GM23248 (cell line): ENCODE results near the gene DEPP1. TPM values are rescaled to one million over a fixed set of nuclear protein-coding genes. Genes with fewer than 3 reads are reported as not detected.
"Not testable (repeated sequence)": the region's sequence is repeated elsewhere in the genome, so short reads cannot be mapped to it uniquely, and the experiment has no call there.

Experiments
- DNase-seq: peaks from one replicate; pipeline ENCODE4 v3.0.0-alpha.2; 2015
- H2AFZ ChIP-seq: fragments of 200-600 bp; sonication (generic); 2 replicates; pipeline ENCODE4 v1.6.1; 2016; ENCODE audit warnings: antibody characterized with exemption
- H3F3A ChIP-seq: fragments of 200-600 bp; sonication (generic); 2 replicates; pipeline ENCODE4 v1.6.1; 2016; ENCODE audit warnings: mild to moderate bottlenecking, antibody characterized with exemption, mixed run types; ENCODE audit not compliant: insufficient read depth
- H3K27ac ChIP-seq: fragments of 200-600 bp; sonication (generic); 2 replicates; pipeline ENCODE4 v1.5.1; 2016; ENCODE audit warnings: mild to moderate bottlenecking
- H3K27me3 ChIP-seq: fragments of 200-600 bp; sonication (generic); replicated peaks from 2 replicates; pipeline ENCODE4 v1.6.1; 2016; ENCODE audit warnings: mild to moderate bottlenecking; ENCODE audit not compliant: insufficient read depth
- H3K36me3 ChIP-seq: fragments of 200-600 bp; sonication (generic); 2 replicates; pipeline ENCODE4 v1.6.1; 2016; ENCODE audit warnings: low read depth, mild to moderate bottlenecking
- H3K4me1 ChIP-seq: fragments of 200-600 bp; sonication (generic); 2 replicates; pipeline ENCODE4 v1.6.1; 2016; ENCODE audit warnings: mild to moderate bottlenecking; ENCODE audit not compliant: insufficient read depth
- H3K4me2 ChIP-seq: fragments of 200-600 bp; sonication (generic); one replicate; pipeline ENCODE4 v1.6.1; 2016; ENCODE audit warnings: mild to moderate bottlenecking; ENCODE audit not compliant: unreplicated experiment
- H3K4me3 ChIP-seq: fragments of 200-600 bp; sonication (generic); 2 replicates; pipeline ENCODE4 v1.5.1; 2016; ENCODE audit warnings: mild to moderate bottlenecking
- H3K79me2 ChIP-seq: fragments of 200-600 bp; sonication (generic); 2 replicates; pipeline ENCODE4 v1.6.1; 2016; ENCODE audit warnings: mild to moderate bottlenecking; ENCODE audit not compliant: insufficient read depth
- H3K9ac ChIP-seq: fragments of 200-600 bp; sonication (generic); 2 replicates; pipeline ENCODE4 v1.6.1; 2016; ENCODE audit warnings: mild to moderate bottlenecking
- H3K9me2 ChIP-seq: fragments of 200-600 bp; sonication (generic); 2 replicates; pipeline ENCODE4 v1.6.1; 2016; ENCODE audit warnings: mixed run types, mild to moderate bottlenecking, moderate library complexity; ENCODE audit not compliant: insufficient read depth
- H3K9me3 ChIP-seq: fragments of 200-600 bp; sonication (generic); one replicate; pipeline ENCODE4 v1.6.1; 2017; ENCODE audit warnings: low read depth
- H4K20me1 ChIP-seq: fragments of 200-600 bp; sonication (generic); 2 replicates; pipeline ENCODE4 v1.6.0; 2016; ENCODE audit not compliant: insufficient read depth
- EZH2 ChIP-seq: fragments of 200-600 bp; sonication (generic); IDR thresholded peaks from 2 replicates; pipeline ENCODE4 v1.6.1; 2018; ENCODE audit warnings: antibody characterized with exemption, mild to moderate bottlenecking; ENCODE audit not compliant: insufficient read depth, poor library complexity, severe bottlenecking
- EZH2phosphoT487 ChIP-seq: fragments of 200-600 bp; sonication (generic); IDR thresholded peaks from 2 replicates; pipeline ENCODE4 v1.6.1; 2018; ENCODE audit warnings: antibody characterized with exemption, moderate library complexity, mild to moderate bottlenecking, low read depth; ENCODE audit not compliant: insufficient read depth
- WGBS, 2 experiments: methylation state at CpG; one replicate each; pipeline ENCODE4 v1.1.6; 2015 to 2017; ENCODE audit warnings: low lambda C conversion rate in 2 of 2, low coverage in 1 of 2; ENCODE audit errors: missing lambda C conversion rate in 2 of 2; 5-methylcytosine and 5-hydroxymethylcytosine counted together
- in situ Hi-C: fragments of 300-500 bp; cut with MboI; formaldehyde crosslinking; loops from 2 replicates; pipeline ENCODE4 v1.15.0; 2020
- polyA plus RNA-seq: library from polyadenylated mRNA; unstranded; fragments of >200 nt; fragmentation: Nextera tagmentation; extraction: Ambion mirVana; gene quantifications from 2 replicates; pipeline ENCODE4 v1.2.1, GENCODE V29; 2016
- total RNA-seq: library from RNA; depleted of rRNA; stranded (reverse); fragments of >200 nt; shearing (Covaris generic); gene quantifications from 2 replicates; pipeline ENCODE4 v1.2.3, GENCODE V29; 2014; rRNA removed

DEPP1 gene, protein sequence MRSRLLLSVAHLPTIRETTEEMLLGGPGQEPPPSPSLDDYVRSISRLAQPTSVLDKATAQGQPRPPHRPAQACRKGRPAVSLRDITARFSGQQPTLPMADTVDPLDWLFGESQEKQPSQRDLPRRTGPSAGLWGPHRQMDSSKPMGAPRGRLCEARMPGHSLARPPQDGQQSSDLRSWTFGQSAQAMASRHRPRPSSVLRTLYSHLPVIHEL
- total RNA-seq (7.0 and 10.1 TPM in 2 replicates), polyA plus RNA-seq (10.2 and 13.8 TPM in 2 replicates)

DNA sequence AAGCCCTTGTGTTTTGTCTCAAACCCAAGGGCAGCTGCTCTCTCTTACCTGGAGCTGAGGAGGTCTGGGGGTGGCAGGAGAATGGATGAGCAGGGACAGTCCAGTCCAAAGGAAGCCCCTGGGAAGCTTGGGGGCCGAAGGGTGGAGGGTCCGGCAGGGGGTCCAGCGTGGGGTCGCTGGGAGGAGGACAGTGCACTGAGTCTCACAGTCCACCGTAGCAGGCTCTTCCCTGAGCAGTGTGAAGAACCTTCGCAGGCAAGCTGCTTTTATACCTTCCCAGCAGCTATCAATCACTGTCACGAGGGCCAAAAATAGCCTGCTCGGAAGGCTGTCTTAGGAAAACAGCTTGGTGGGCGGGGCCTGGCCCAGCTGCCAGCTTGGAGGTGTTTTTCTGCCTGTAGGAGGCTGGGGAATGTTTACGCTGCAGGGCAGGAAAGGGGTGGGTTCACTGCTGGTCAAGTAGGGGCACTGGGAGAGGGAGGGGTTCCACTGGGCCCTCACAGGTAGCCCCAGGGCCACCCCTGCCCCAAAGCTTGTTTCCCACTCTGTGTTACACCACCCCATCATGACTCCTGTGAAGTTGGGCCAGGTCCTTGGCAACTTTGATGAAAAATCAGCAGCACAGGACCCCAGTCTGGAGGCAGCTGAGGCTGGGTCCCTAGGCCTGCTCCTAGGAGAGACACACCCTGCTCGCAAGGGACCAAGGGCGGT is at the start of gene DEPP1:
DEPP1 (minus strand) TSS at position 240 of the 711 bp plus-strand sequence. CDS start 779 bp downstream, outside the sequence.
- peak within 1 kb of the TSS; percentile 72 for H2AFZ ChIP-seq
- TF ChIP-seq EZH2, result no peak
- no peak for TF ChIP-seq EZH2phosphoT487
- no peaks in the 10 kb centered on the region for H3K27me3 ChIP-seq
- peak within 1 kb of the TSS; percentile 87 for H3K4me2 ChIP-seq
- H3K79me2 ChIP-seq, result no peaks in the 10 kb centered on the region
- no peaks in the 10 kb centered on the region for H3K9me2 ChIP-seq
- peaks cover 50% of the 10 kb centered on the region for H3K4me1 ChIP-seq
- H4K20me1 ChIP-seq, result no peaks in the 10 kb centered on the region
- no peaks in the 10 kb centered on the region for H3K9me3 ChIP-seq
- H3K36me3 ChIP-seq, result no peaks in the 10 kb centered on the region
- peak within 1 kb of the TSS; percentile 65 for H3K4me3 ChIP-seq
- peak within 1 kb of the TSS; percentile 70 for H3K9ac ChIP-seq
- in situ Hi-C loops, result loop anchor here (25.0 kb wide), 1 partner anchor 1316 kb away; no protein-coding TSS in a partner anchor
- peak; percentile 88 for DNase-seq
- 46% methylated on average over 12 of the region's 12 CpGs for WGBS, 2 experiments
- H3F3A ChIP-seq, result peaks cover 18% of the 10 kb centered on the region; the same call in 1 of the 2 replicates
- peak within 1 kb of the TSS; percentile 33 for H3K27ac ChIP-seq

DNA sequence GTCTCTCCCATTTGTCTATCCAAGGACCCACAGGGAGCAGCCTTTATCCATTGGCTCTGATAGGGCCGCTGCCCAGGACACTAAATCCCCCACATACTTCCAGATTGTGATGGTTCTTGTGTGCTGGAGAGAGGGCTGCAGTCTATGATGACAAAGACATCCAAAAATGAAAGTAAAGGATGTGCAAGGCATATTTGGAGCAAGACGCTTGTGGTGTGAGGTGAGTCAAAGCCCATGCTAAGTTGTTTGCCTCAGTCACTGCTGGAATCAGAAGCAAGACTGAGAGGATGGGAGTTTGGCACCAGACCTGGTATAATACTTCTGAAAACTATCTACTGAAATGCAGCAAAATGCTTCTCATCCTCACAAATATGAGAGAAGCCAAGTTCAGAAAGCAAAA is 44.8 kb upstream of the DEPP1 start:
- H3K79me2 ChIP-seq, result no peaks in the 10 kb centered on the region
- H3F3A ChIP-seq, result no peaks in the 10 kb centered on the region
- H3K9ac ChIP-seq, result no peak overlapping the region
- no peak for TF ChIP-seq EZH2
- H3K9me2 ChIP-seq, result no peaks in the 10 kb centered on the region
- no peaks in the 10 kb centered on the region for H3K4me1 ChIP-seq
- H3K36me3 ChIP-seq, result no peaks in the 10 kb centered on the region
- no peak overlapping the region for H3K4me2 ChIP-seq
- no peaks in the 10 kb centered on the region for H4K20me1 ChIP-seq
- WGBS, 2 experiments, result 77 to 92% methylated on average over 2 of the region's 2 CpGs
- H3K4me3 ChIP-seq, result no peak overlapping the region
- no peak overlapping the region for H3K27ac ChIP-seq
- peak; percentile 22 for DNase-seq
- H3K9me3 ChIP-seq, result peaks cover under 1% of the 10 kb centered on the region
- no peaks in the 10 kb centered on the region for H3K27me3 ChIP-seq
- in situ Hi-C loops, result no loop called here
- no peak overlapping the region for H2AFZ ChIP-seq

DNA sequence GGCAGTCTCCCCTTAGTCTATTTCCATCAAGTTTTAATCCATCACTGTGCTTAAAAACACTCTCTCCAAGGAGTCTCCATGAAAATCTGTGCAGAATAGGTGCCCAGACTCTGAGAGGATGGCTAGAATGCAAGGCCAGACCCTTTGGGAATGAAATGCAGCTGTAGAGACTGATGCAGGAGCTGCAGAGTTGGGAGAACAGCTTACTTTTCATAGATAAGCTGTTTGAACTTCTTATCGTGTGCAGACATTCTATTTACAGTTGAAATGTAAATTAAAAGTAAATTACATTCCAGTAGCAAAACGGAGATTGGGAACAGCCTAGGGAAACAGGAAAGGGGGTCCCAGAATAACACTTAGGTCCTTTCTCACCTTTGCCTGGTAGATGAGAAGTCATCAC is 37.0 kb upstream of the DEPP1 start:
- Histone ChIP-seq H3K9me2 (no peaks in the 10 kb centered on the region), H3F3A (no peaks in the 10 kb centered on the region), H3K79me2 (no peaks in the 10 kb centered on the region), H3K27me3 (no peaks in the 10 kb centered on the region), H3K27ac (no peak overlapping the region), H3K9ac (no peak overlapping the region), H2AFZ (no peak overlapping the region), H4K20me1 (no peaks in the 10 kb centered on the region), H3K4me1 (no peaks in the 10 kb centered on the region), H3K9me3 (no peaks in the 10 kb centered on the region), H3K4me3 (no peak overlapping the region), H3K36me3 (no peaks in the 10 kb centered on the region), H3K4me2 (no peak overlapping the region)
- TF ChIP-seq EZH2 (no peak), EZH2phosphoT487 (no peak)
- in situ Hi-C loops, result no loop called here
- 34 to 37% methylated on average over 2 of the region's 2 CpGs for WGBS, 2 experiments
- no peak for DNase-seq

DNA sequence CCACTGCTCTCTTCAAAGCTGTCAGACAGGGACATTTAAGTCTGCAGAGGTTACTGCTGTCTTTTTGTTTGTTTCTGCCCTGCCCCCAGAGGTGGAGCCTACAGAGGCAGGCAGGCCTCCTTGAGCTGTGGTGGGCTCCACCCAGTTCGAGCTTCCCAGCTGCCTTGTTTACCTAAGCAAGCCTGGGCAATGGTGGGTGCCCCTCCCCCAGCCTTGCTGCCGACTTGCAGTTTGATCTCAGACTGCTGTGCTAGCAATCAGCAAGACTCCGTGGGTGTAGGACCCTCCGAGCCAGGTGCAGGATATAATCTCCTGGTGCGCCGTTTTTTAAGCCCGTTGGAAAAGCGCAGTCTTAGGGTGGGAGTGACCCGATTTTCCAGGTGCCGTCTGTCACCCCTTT is 35.9 kb upstream of the DEPP1 start:
- H2AFZ ChIP-seq, H3K27ac ChIP-seq, H3K9ac ChIP-seq, H3K79me2 ChIP-seq, H3K4me3 ChIP-seq, H3F3A ChIP-seq, in situ Hi-C loops, H4K20me1 ChIP-seq, DNase-seq, H3K9me3 ChIP-seq, H3K27me3 ChIP-seq, H3K4me2 ChIP-seq, H3K36me3 ChIP-seq, H3K9me2 ChIP-seq, H3K4me1 ChIP-seq: not testable (repeated sequence)
- 80 to 83% methylated on average over 10 of the region's 10 CpGs for WGBS, 2 experiments
